NCI-H2196 (cell line): ENCODE data around the gene RAB3A.
A peak's percentile ranks its signal among the peaks of the same experiment; 100 is the strongest.
"Not testable (repeated sequence)": the region's sequence is repeated elsewhere in the genome, so short reads cannot be mapped to it uniquely, and the experiment has no call there.

Experiments
- DNase-seq: peaks from one replicate; lab custom pipeline; 2025; ENCODE audit not compliant: unreplicated experiment; lab: John Stamatoyannopoulos, UW

RAB3A gene

GRCh38 chr19:18171605-18172327 is 32.1 kb downstream of the RAB3A start:
- DNase-seq = no peak

- DNase-seq = no peak
These were observed 33.1 kb downstream of the RAB3A start for GRCh38 chr19:18170714-18171255.

- DNase-seq = no peak
These were observed 35.0 kb downstream of the RAB3A start for GRCh38 chr19:18168673-18169381.

- peak; percentile 45 for DNase-seq
These were observed 35.7 kb downstream of the RAB3A start for GRCh38 chr19:18167975-18168645.

GRCh38 chr19:18167011-18167410 is 36.8 kb downstream of the RAB3A start:
- no peak for DNase-seq

GRCh38 chr19:18165794-18166544 is 37.9 kb downstream of the RAB3A start:
- no peak for DNase-seq

GRCh38 chr19:18164072-18164471 is 39.8 kb downstream of the RAB3A start:
- no peak for DNase-seq

GRCh38 chr19:18161636-18162002 is 42.2 kb downstream of the RAB3A start:
- no peak for DNase-seq

GRCh38 chr19:18160971-18161635 is 42.7 kb downstream of the RAB3A start:
- DNase-seq = peak; percentile 86

GRCh38 chr19:18160493-18160970 is 43.3 kb downstream of the RAB3A start:
- DNase-seq = no peak

- no peak for DNase-seq
These were observed 44.0 kb downstream of the RAB3A start for GRCh38 chr19:18159810-18160209.

- DNase-seq = not testable (repeated sequence)
These were observed 44.7 kb downstream of the RAB3A start for GRCh38 chr19:18159059-18159616.

GRCh38 chr19:18158467-18158866 is 45.4 kb downstream of the RAB3A start:
- no peak for DNase-seq

- peak; percentile 92 for DNase-seq
These were observed 46.3 kb downstream of the RAB3A start for GRCh38 chr19:18157465-18158063.

- DNase-seq = peak; percentile 98
These were observed 46.9 kb downstream of the RAB3A start for GRCh38 chr19:18156841-18157464.

- DNase-seq = no peak
These were observed 47.6 kb downstream of the RAB3A start for GRCh38 chr19:18156268-18156667.

- DNase-seq = no peak
These were observed 48.5 kb downstream of the RAB3A start for GRCh38 chr19:18155095-18156087.

GRCh38 chr19:18153556-18154134 is 50.2 kb downstream of the RAB3A start:
- no peak for DNase-seq
